OCI-M2 (cell line): ENCODE data around the gene CPPED1.

Source experiments
- DNase-seq: peaks from one replicate; lab custom pipeline; 2025; ENCODE audit not compliant: unreplicated experiment; lab: John Stamatoyannopoulos, UW

The CPPED1 gene

DNA sequence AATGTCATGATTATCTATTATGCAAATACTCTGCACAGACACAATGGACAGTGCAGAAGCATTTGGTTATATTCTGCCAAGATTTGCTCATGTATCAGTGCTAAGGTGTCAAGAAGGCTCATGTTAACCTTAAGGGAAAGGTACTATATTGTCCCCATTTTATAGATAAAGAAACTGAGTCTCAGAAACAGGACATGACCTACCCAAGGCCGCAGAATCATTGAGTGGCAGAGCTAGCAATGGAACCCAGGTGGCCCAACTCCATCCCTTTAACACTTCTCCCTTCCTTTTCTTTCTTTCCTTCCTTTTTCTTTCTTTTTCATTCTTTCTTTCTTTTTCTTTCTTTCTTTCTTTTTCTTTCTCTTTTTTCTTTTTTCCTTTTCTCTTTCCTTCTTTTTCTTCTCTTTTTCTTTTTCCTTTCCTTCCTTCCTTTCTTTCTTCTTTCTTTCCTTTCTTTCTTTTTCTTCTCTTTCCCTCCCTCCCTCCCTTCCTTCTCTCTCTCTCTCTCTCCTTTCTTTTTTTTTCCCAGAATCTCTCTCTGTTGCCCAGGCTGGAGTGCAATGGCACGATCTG is 149.8 kb downstream of the CPPED1 start:
- DNase-seq = no peak

DNA sequence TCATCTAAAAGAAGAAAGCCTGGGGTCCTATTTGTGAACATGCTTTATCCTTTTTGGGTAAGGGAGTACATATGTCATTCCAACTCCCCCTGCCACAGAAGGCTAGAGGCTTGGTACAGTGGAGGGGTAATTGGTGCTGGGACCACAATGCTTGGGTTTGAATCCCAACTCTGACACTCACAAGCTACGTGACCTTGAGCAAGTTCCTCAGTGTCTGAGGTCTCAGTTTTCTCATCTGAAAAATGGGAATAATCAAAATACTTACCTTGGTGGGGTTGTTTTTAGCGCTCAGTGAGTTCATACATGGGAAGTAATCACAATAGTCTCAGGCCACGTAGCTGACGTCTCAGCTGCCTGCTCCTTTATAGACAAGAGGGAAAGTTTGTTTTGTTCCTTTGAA is 150.8 kb downstream of the CPPED1 start:
- DNase-seq = no peak

DNA sequence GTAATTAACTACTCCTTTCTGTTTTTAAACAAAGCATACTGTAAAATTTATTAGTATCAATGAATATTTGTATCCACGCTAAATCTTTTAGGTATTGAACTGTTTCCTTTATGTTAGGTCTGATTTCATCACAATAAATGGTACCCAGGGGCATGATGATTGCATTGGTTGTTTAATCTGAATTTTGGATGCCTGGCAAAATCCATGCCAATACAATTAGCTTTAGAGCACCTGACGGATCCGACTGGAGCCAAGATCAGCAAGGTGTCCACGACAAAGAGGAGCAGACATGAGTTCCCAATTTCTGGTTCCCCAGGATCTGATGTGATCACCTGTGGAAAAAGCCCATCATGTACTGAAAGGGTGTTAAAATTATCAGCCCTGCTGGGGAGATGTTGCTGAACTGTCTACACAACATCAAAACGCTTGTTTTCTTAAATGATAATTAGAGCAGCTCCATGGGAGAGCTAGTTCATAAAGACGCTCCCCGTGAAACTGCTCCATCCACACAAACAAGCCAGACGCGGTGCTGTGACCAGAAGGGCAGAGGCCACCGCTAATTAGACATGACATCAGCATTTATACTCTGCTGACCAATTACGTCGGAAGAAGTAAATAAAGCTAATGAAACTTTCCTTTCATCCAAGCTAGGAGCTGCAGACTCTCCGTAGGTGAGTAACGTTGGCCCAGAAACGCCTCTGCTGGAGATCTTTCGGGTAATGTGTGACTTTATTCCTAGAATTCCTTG is 151.7 kb downstream of the CPPED1 start:
- no peak for DNase-seq

DNA sequence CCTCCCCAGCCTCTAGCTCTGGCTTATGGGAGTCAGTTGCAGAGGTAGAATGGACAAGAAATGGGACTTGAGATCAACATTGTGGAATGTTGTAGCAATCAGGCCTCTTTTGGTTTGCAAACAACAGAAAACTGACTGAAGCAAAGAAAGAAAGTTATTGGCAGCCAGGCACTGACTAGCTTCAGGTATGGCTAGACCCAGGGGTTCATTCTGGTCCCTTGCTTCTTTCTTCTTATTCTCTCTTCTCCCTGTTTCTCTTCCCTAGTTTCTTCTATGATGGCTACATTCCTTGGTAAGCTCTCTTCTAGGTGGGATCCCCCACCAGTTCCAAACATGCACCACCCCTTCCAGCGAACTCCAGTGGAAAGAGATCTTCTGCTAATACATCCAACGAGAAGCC is 154.3 kb downstream of the CPPED1 start:
- no peak for DNase-seq

DNA sequence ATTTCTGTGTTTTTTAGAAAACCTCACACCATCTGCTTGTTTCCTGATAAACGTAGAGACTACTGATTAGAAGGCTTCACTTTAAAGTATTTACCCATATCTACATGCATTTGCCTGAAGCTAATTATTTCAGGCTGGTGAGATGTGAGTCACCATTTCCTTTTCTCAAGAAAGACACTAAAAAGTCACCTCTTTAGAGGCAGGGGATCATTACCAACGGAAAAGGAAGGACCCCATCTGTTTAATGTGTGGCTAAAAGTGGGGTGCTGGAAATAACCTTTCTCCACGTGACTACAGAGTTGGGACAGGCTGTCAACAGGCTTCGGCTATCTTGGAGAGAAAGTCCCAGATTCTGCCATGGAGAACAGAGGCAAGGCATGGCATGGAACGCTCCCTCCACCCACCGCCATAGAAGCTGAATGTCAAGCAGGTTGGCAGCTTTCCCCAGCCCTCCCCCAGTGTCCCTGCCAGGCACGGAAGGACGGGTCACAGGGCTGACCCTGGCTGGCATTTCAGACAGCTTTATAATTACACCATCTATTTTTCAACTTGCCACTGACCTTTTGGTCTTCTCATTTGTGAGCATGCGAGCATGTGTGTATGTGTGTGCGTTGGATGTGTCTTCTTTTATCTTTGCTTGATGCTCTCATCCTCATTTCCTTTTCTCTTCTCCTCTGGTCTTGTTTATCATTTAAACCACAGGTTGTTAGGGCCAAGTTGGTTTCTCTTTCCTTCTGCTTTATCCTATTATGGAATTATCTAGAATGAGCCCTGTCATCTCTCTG is 157.0 kb downstream of the CPPED1 start:
- no peak for DNase-seq

DNA sequence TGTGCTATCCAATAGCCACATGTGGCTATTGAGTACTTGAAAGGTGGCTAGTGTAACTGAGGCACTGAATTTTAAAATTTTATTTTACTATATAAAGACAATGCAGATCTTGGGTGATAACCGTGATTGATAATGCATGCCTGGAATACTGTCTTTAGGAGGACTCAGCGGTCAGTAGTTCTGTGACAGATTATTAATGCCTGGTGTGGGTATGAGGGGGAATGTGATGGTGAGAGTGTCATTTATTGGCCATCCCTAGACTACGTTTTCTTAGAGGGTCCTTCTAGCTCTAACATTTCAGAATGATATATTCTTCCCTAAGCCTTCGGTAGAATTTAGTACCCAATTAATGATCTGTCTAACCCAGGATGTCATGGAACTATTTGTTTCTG is 157.6 kb downstream of the CPPED1 start:
- no peak for DNase-seq

DNA sequence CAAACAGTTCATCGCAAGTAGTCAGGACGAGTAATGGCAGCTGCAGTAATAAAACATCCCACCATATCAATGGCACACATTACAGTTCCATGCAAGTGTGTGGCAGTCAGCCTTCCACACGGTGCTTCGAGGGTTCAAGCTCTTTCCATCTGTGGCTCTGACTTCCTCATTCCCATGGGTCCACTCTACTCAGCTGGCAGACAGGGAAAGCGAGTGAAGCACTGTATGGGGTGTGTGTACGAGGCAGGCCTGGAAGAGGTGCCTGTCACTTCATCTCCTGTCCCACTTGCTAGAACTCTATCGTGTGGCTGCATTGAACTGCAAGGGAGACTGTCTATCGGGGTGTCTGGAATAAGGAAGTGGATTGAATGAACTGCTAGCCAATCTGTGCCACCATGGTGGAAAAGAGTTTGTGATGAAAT is 160.6 kb downstream of the CPPED1 start:
- DNase-seq = no peak

- DNase-seq = no peak
These were observed 164.6 kb downstream of the CPPED1 start for GRCh38 chr16:12639044-12639443.

DNA sequence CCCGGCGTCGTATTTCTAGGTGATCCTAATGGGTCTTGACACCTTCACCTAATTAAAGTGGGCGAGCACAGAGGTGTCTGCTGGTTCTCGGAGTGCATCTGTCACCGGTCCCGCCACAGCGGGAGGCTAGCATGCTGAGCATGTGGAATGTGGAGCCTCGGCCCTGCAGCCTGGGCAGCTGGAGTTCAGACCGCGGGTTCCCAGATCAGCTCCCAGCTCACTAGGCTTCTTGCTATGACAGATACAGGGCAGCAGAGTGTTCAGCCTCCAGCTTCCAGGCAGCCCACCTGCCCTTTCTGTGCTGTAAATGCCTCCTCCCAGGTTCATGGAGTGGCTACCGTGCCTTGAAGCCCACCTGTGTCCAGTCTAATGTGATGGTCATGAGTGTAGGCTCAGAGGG is 166.7 kb downstream of the CPPED1 start:
- no peak for DNase-seq

DNA sequence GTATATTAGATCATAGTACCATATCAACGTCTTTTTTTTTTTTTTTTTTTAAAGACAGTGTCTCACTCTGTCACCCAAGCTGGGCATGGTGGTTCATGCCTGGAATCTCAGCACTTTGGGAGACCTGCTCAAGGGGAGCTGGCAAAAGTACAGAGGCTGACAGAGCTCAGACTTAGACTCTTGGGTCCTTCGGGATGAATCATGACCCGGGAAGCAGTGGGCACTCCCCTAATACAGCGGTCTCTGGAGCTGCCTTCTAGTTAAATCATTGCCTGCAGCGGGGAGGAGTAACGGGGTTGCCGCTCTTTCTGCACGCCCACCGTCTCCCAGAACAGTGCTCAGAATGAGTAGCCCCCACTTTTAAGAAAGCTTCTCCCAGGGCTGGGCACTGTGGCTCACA is 174.4 kb downstream of the CPPED1 start:
- no peak for DNase-seq

DNA sequence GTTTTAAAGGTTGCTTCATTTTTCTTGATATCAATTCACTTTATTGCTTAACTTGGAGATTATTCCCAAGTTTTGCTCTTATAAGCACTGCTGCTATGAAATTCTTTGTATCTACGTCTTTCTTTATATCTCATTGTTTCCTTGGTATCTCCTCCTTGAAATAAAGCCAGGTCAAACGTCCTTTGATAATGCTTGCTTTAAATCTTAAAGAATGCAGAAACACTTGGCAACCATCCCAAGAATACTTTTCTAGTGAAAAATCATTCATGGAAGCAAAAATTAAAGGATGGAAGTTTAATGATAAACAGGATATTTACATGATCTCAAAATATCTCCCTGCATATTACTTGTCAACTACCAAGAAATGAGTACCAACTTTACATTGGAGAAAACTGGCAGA is 175.2 kb downstream of the CPPED1 start:
- DNase-seq = no peak

DNA sequence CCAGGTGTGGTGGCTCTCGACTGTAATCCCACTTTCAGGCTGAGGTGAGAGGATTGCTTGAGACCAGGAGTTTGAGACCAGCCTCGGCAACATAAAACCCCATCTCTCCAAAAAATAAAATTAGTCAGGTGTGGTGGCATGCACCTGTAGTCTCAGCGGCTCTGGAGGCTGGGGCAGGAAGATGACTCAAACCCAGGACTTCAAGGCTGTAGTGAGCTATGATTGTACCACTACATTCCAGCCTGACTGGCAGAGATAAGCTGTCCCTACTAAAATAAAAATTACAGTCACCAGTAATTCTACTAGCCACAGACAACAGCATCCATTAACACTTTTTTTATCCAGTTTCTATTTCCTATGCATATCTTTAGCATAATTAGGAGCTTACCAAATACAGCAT is 176.3 kb downstream of the CPPED1 start:
- no peak for DNase-seq

DNA sequence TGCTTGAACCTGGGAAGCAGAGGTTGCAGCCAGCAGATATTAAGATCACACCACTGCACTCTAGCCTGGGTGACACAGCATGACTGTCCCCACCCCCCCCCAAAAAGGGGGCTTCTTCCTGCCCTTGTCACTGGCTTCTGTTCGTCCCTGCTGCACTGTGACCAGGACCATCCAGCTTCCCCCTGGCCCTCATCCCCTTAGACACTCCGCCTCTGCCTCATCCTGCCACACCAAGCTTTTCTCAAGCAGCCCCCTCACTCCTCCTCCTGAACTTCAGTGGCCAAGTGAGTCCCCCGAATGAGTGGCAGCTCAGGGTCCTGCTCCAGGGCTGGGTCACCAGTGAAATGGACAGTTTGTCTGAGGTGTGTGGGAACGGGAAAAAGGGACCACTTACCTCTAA is 177.3 kb downstream of the CPPED1 start:
- no peak for DNase-seq

DNA sequence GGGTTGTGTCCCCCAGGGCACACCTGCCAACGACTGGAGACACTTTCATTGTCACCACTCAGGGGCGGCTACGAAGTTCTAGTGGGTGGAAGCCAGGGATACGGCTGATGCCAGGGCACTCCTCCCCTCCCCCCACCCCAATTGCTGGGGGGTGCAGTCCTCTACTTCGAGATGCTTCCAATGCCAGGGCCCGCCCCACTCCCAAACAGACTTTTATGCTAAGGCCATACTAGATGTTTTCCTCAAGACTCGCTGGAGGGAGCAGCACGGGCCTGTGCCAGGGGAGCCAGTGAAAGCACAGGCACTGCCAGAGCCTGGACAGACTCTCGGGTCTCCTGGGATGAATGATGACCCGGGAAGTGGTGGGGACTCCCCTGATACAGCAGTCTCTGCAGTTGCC is 178.0 kb downstream of the CPPED1 start:
- DNase-seq = no peak

- DNase-seq = no peak
These were observed 178.6 kb downstream of the CPPED1 start for GRCh38 chr16:12625068-12625467.

DNA sequence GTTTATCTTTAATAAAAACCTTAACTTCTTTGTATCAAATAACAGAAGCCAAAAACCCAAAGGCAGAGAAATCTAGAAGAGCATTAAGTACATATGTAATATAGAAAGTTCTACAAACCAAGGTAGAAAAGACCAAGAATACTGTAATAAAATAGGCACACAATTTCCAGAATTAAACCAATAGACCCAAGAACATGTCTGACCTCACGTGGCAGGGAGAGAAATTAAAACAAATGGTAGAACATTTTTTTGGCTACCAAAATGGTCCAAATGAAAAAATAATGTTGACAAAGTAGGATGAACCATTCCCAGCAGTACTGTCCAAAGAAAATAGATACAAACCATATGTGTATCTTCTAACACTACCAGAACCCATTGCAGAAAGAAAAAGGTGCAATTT is 183.5 kb downstream of the CPPED1 start:
- no peak for DNase-seq

DNA sequence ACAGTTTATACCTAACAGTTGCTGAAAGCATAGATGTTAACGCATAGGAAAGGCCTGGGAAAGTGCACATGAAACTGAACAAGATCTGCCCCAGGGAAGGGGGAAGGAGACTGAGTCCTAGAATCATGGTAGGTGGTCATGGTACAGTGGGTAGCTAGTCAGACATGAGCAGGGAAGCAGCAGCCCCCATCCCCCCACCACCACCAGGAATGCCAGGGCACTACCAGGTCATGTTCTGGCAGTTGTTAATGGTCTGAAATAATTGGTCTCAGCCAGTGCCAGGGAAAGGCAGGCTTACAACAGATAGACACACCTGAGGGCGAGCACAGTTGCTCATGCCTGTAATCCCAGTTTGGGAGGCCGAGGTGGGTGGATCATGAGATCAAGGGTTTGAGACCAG is 185.2 kb downstream of the CPPED1 start:
- no peak for DNase-seq

- no peak for DNase-seq
These were observed 186.3 kb downstream of the CPPED1 start for GRCh38 chr16:12617401-12617819.

DNA sequence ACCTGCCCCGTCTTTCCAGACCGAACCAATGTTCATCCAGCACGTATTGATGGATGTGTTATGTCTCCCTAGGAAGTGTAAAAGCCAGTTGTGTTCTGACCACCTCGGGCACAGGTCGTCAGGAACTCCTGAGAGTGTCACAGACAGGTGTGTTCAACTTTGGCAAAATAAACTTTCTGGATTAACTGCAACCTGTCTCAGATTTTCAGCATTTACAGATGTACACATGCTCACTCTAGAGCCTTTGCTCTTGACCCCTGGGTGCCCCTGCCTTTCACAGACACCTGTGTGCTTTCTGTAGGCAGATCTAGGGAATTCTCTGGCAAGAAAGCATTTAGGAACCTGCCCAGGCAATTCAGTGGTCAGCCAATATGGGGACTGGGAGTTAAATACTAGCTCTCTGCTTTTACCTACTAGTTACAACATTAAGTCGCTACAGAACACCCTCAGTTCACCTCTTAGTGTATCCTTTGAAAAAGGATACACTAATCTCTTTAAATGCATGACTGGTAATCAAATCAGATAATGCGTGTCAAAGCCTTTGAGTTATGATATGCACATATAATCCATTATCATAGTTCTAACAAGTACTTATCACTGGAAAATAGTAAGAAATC is 188.9 kb downstream of the CPPED1 start:
- no peak for DNase-seq

DNA sequence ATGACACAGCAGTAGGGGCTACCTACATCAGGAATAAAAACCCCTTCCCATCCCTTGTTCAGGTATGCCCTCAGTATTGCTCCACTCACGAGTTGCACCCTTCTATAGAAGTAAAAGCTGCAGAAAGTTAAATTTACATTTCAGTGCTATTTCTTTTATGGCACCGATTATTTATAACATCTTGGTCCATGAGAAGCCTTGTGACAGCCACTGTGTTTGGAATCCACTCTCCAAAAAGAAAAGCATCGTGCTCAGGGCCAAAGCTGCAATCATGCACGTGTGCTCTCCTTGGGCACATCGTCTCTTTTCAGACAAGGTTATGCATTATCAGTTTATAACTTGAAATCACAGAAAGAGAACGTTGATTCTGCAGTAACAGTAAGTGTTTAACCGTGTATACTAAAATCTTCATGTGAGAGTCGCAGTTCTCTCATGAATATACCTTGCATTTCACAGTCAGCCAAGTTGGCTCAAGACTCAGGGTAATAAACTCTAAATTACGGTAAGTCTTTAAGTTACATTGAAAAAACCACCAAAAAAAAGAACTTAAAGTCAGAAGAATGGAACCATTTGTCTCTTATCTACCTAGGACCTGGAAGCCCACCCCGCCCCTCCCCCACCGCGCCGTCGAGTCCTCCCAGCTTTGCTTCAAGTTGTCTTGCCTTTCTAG is 189.6 kb downstream of the CPPED1 start:
- no peak for DNase-seq
